DLD1 (cell line): Measurements from ENCODE around the gene MYOC.
"Not testable (repeated sequence)": the region's sequence is repeated elsewhere in the genome, so short reads cannot be mapped to it uniquely, and the experiment has no call there.

Experiments
- in situ Hi-C: cut with HindIII; loops from 2 replicates; pipeline ENCODE4 v1.10.0; 2017; ENCODE audit warnings: low sequenced_read_pairs

Gene MYOC

DNA sequence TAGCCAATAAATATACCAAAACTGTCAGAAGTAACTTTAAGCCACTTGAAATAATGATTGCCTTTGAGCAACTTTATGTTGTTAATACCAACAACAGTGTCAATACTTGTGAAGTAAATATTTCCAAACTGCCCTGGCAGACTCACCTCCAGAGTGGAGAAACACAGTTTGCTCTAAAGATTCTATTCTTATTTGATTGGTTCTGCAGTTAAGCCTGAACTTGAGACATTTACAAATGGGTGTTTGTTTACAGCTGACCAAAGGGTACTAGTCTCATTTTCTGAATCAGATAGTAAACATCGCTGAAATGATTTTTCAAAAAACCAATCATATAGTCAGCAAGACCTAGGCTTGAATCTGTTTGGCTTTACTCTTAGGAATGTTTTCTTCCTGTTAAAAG is 1.3 kb upstream of the MYOC start:
- in situ Hi-C loops: no loop called here

DNA sequence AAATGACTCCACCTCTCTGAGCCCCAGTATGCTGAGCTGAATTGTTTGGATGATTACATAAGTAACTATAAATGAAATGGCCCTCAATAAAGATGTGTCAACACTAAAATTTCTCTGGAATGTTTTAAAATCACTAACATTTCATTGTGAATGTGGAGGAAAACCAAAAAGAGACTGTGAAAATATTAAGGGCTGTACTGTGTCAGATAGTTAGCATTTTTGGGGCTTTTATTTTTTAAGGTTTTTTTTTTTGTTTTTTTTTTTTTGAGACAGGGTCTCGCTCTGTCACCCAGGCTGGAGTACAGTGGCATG is 6.3 kb downstream of the MYOC start:
- in situ Hi-C loops: loop anchor here (25.0 kb wide), 1 partner anchor 341 kb away; no protein-coding TSS in a partner anchor

DNA sequence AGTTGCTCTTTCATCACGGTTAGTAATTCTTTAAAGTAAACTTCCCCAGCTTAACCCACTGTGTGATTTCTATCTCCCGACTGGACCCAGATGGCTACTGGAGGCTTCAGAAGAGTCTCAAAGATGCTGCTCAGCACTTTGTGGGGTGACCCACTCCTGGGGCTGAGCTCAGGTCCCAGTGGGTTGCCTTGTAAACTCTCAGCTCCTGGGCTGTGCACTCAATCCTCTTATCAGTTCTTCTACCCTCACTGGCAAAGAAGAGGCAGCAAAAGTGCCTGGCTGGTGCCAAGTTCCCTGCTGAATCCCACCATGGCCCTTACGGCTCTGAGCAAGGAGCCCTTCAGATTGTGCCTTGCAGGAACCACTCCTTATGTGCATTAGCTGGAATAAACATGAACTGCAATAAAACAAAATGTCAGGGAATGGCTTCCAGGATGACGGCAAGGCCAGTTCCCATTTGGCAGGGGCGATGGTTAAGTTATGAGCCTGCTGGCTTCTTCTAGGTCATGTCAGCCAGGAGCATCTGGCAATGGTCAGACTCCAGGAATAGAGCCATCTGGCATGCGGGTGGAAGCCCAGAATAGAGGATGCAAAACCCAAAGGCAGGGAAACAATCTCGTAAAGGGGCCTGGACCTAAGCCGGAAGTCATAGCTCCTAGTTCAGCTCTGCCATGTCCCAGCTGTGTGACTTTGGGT is 6.8 kb downstream of the MYOC start:
- in situ Hi-C loops: loop anchor here (25.0 kb wide), 1 partner anchor 342 kb away; no protein-coding TSS in a partner anchor

DNA sequence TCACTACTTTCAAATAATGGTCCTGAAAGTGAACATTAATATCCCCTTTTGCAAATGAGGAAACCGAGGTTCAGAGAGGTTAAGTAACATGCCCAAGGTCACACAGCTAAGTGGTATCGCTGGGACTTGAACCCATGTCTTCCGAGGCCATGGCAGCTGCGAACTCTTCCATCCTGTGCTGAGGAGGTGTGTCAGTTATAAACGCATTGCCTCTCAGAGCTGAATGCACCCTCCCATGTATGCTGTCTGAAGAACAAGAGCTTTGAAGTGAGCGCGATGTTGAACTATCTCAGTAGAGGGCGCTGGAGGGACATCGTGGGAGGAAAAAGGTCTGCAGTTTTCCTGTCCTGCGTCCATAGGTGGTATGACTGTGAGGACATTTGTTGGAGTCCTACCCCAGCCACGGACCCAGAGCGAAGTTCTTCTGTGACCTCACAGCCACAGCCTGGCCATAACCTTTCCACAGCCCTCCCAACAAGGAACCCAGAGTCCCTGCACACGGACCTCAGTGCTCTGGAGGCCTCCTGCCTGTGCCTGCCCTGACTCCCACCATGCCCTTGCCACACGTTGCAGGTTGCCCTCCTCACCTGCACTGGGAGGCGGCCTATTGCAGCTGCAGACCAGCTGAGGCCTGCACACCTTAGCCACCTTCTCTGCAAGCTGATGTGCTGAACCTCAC is 7.5 kb downstream of the MYOC start:
- in situ Hi-C loops: loop anchor here (25.0 kb wide), 1 partner anchor 342 kb away; no protein-coding TSS in a partner anchor

DNA sequence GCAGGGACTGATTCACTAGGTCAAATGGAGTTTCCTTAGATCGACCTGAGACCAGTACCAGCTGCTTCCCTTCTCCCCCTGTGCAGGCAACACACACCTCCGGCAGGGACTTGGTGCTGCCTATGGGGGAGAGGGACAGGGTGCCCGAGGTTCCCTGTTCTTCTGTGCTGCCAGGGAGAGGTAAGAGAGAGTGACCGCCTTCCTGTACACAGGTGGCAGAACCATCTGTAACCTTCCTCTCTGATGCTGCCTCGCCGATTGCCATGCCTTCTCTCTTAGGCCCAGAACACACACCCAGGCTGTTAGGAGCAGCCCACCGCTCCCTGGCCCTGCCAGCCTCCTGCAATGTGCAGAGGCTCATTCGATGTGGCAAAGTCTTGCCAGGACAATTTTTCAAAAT is 9.3 kb downstream of the MYOC start:
- in situ Hi-C loops: loop anchor here (25.0 kb wide), 1 partner anchor 344 kb away; no protein-coding TSS in a partner anchor

DNA sequence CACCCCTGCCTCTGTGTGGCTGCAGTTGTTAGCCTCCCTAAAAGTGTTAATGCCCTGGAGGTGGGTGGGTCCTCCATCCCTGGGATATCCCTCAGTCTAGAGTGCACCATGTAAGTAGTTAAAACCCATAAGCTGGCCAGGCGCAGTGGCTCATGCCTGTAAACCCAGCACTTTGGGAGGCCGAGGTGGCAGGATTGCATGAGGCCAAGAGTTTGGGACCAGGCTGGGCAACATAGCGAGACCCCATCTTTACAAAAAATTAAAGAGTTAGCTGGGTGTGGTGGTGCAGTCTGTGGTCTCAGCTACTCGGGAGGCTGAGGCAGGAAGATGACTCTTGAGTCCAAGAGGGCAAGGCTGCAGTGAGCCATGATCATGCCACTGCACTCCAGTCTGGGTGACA is 10.3 kb downstream of the MYOC start:
- in situ Hi-C loops: loop anchor here (25.0 kb wide), 1 partner anchor 345 kb away; no protein-coding TSS in a partner anchor

DNA sequence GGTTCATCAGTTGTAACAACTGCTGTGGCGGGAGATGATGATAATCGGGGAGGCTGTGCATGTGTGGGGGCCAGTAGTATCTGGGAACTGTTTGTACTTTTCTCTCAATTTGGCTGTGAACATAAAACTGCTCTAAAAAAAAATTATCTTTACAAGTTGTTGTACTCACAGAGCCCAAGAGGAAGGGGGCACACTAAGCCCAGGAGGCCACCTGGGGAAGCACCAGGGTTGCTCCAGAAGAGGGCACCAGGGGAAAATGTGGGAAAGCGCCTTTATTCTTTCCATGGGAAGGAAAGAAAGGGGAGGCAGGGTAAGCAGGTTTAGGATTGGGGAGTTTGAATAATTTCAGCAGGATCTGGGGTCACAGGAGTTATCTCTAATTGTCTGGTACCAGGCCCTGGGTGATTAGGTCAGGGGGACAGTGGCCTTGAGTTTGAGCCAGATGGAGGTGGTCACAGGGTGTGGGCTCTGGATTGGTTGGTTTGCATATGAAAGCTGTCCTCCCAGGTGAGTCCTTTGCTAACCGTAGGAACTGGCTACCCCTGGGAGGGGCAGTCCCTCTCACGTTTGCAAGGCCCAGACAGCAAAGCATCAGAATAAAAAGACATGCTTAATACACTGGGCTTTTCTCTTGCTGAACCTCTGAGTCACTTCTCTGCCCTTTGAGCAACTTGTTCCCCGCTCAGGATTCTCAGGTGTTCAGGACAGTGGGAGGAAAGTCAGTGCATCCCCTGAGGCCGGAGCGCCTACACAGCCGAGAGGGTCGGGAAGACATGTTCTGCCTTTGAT is 11.2 kb downstream of the MYOC start:
- in situ Hi-C loops: loop anchor here (25.0 kb wide), 1 partner anchor 346 kb away; no protein-coding TSS in a partner anchor

DNA sequence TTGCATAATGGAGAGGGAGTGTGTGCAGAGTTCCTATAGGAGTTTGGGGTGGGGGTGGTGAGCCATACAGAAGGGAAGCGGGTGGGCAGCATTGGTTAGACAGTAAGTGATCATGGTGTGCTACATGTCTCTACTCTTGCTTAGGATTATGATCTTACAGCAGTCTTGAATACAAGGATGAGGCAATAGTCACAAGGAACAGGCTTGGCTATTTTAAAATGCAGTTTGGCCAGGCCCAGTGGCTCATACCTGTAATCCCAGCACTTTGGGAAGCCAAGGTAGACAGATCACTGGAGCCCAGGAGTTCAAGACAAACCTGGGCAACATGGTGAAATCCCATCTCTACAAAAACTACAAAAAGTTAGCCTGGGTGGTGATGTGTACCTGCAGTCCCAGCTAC is 12.3 kb downstream of the MYOC start:
- in situ Hi-C loops: loop anchor here (25.0 kb wide), 1 partner anchor 347 kb away; no protein-coding TSS in a partner anchor

DNA sequence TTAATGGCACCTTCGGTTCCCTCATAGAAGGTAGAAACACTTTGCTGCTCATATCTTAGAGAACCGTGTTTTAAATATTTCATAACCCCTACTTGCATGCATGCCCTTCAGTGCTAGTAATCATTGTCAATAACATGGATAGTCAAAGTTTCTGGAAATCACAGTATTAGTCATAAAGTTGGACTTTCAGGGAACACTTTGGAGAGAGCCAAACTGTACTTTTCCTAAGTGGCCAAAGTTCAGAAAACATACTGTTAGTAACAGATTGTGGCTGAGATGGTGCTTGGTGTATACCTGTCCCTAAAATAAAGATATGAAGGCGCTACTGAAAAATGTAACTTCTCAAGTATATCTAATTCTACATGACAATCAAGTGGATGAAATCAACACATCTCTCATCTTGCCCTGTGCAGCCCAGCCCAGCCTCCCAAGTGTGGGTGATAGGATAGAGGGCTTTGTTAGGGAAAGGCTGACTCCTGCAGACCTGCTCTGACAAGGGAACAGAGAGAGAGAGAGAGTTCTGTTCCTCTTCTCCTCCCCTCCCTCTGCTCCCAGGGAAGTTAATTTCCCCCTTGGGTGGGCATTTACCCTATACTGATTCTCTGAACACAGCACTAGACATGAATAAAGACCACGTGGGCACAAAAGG is 14.4 kb downstream of the MYOC start:
- in situ Hi-C loops: loop anchor here (25.0 kb wide), 1 partner anchor 349 kb away; no protein-coding TSS in a partner anchor

DNA sequence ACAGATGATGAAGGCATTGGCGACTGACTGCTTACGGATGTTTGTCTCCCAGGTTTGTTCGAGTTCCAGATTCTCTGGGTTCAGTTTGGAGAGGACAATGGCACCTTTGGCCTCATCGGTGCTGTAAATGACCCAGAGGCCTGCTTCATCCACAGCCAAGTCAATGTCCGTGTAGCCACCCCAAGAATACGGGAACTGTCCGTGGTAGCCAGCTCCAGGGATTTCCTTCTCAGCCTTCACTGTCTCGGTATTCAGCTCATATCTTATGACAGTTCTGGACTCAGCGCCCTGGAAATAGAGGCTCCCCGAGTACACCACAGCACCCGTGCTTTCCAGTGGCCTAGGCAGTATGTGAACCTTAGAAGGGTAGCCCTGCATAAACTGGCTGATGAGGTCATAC is 16.3 kb downstream of the MYOC start:
- in situ Hi-C loops: loop anchor here (25.0 kb wide), 1 partner anchor 351 kb away; no protein-coding TSS in a partner anchor

DNA sequence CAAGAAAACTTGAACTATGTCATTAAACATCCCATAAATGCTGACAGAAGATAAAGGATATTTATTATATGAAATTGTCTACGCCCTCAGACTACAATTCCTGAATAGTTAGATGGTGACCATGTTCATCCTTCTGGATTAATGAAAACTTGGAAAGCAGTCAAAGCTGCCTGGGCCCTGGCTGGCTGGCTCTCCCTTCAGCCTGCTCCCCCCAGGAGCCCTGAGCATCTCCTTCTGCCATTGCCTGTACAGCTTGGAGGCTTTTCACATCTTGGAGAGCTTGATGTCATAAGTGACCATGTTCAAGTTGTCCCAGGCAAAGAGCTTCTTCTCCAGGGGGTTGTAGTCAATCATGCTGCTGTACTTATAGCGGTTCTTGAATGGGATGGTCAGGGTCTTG is 16.8 kb downstream of the MYOC start:
- in situ Hi-C loops: loop anchor here (25.0 kb wide), 1 partner anchor 352 kb away; no protein-coding TSS in a partner anchor

DNA sequence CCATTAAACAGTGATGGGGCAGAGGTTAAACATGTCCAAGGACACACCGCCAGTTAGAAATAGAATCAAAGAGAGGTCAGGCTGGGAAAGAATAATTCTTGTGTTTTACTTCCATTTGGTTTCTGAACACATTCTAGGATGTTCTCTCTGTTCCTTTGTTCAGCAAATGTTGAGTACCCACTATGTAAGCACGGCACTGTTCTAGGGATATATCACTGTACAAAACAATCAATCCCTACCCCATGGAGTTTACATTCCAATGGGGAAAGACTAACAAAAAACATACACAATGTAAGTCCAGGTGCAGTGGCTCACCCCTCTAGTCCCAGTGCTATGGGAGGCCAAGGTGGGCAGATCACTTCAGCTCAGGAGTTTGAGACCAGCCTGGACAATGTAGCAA is 24.3 kb downstream of the MYOC start:
- in situ Hi-C loops: loop anchor here (25.0 kb wide), 1 partner anchor 359 kb away; no protein-coding TSS in a partner anchor

DNA sequence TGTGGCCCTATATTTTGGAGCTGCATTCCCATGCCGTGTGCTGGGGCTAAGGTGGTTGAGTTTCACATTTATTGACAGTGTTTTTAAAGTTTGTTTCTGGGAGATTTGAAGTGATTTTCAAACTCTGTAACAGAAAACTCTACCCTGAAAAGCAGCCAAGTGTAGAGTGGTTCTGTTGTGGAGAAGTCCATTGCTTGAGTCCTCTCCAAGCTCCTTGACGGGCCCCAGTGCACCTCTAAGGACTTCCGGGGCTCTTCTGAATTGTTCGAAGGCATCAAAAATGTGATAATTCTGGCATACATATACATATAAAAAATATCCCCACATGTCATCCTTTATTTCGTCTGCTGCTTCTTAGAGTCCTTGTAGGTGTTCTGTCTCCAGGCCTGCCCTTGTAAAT is 25.5 kb downstream of the MYOC start:
- in situ Hi-C loops: loop anchor here (25.0 kb wide), 1 partner anchor 360 kb away; no protein-coding TSS in a partner anchor

DNA sequence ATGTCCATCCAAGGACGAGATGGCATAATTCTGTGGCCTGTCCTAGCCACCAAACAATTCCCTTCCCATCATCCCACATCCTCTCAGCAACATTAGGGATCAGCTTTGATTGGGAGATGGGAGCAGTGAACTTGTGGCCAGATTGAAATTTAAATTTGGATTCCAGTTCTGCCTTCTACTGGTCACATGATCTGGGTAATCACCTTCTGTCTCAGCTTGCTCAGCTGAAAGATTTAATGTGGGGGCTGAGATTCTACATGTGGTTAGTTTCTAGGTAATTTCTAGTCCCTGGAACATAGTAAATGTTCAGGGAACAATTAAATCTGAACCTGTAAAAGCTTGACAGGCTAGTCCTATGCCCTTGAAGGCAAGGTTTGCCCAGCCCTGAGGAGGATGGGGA is 27.3 kb downstream of the MYOC start:
- in situ Hi-C loops: loop anchor here (25.0 kb wide), 1 partner anchor 362 kb away; no protein-coding TSS in a partner anchor

DNA sequence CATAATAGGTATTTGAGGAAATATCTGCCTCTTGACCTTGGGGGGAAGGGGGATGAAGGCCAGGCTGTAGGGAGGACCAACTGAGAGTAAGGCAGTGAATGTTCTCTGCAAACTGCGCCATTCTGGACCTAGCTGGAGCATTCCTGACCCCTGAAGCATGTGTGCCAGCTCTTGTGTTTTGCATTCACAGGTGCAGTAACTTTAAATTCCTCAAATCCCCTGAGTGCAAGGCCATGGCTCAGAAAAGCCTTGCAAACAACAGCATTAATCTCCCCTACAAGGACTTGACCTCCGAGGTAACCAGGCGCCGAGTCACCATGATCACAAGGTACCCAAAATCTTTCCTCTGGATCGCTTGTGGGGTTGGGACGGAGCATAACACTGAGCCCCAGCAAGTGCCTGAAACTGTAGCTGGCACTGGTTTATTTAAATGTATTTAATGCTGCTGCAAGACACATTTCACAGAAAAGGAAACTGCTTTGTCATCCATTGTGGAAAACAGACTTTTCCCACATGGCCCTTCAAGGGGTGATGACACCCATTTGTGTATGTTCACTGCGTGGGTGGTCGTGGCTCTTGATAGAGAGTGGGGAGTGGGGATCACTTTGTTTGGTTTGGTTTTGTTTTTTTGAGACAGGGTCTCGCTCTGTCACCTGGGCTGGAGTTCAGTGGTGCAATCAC is 28.7 kb downstream of the MYOC start:
- in situ Hi-C loops: no loop called here

DNA sequence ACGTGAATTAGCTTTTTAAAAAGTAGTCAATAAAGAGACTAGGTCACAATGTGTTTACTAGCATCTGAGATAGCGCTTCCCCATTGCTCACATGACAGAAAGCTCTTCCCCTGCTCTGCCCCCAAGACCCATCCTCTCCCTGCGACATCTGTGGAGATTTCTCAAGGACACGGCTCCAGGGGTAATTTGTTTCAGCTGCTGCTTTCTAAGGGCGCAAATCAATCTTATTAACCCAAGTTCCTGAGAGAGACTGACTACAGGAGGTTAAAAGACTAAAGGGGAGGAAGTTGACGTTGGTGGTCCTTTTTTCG is 30.4 kb downstream of the MYOC start, which contains the start of gene MYOCOS:
Gene MYOCOS, plus strand, starts transcription at position 92 of the 311 bp plus-strand sequence. CDS start 1,641 bp downstream, outside the sequence.
- in situ Hi-C loops: no loop called here

DNA sequence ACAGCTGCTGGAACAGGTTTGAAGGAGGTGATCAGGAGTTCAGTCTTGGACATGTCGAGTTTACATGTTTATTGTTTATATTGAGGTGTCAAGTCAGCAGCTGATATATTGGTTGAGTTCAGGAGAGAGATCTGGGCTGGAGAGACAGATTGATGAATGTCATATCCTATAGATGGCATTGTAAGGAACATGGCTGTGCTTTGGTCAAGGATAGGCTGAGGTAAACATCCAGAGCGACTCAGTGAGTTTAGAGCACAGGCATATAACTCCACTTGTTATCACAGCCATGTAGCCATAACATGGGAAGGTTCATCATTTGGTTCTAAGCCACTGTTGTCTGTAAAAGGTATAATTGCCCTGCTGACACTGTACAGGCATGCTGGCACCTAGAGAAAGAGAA is 35.9 kb downstream of the MYOC start:
- in situ Hi-C loops: no loop called here

DNA sequence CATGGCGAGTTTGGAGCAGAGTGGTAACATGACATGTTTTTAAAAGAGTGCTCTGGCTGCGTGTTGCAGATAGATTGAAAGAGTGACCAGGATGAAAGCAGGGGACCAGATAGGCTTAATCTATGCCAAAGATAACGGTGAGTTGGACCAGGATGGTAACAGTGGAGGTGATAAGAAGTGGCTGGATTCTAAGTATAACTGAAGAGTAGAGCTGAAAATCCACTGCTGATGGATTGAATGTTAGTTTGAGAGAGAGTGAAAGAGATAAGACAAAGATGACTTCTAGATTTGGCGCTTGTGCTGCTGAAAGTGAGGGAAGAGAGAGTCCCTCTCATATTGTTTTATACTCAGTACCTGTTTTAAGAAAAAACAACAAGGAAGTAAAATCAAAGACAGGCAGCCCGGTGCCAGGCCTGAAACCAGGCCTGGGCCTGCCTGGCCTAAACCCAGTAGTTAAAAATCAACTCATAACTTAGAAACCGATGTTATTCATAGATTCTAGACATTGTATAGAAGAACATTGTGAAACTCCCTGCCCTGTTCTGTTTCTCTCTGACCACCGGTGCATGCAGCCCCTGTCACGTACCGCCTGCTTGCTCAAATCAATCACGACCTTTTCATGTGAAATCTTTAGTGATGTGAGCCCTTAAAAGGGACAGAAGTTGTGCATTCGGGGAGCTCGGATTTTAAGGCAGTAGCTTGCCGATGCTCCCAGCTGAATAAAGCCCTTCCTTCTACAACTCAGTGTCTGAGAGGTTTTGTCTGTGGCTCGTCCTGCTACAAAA is 37.2 kb downstream of the MYOC start:
- in situ Hi-C loops: not testable (repeated sequence)

DNA sequence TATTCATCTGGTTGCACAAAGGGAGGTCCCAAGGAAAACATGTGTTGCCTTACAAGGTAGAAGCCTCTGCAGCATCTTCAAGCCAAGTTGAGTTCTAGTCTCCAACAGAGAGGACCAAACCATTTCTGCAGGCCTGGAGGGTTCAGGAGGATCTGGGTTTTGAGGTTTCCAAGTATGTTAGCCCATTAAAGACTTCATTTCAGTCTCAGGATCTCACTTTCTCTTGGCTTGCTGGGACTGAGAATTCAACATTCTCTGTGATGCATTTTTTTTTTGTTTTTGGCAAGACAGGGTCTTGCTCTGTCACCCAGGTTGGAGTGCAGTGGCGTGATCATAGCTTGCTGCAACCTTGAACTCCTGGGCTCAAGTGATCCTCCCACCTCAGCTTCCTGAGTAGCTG is 39.2 kb downstream of the MYOC start:
- in situ Hi-C loops: no loop called here
